ENCODE results near the gene SLC2A4RG. TPM values are rescaled to one million over a fixed set of nuclear protein-coding genes. Genes with fewer than 3 reads are reported as not detected.

Gene SLC2A4RG
- total RNA-seq, 4 donors from 2014 or later, result 79.9 to 127 (median 96.2) TPM

DNA sequence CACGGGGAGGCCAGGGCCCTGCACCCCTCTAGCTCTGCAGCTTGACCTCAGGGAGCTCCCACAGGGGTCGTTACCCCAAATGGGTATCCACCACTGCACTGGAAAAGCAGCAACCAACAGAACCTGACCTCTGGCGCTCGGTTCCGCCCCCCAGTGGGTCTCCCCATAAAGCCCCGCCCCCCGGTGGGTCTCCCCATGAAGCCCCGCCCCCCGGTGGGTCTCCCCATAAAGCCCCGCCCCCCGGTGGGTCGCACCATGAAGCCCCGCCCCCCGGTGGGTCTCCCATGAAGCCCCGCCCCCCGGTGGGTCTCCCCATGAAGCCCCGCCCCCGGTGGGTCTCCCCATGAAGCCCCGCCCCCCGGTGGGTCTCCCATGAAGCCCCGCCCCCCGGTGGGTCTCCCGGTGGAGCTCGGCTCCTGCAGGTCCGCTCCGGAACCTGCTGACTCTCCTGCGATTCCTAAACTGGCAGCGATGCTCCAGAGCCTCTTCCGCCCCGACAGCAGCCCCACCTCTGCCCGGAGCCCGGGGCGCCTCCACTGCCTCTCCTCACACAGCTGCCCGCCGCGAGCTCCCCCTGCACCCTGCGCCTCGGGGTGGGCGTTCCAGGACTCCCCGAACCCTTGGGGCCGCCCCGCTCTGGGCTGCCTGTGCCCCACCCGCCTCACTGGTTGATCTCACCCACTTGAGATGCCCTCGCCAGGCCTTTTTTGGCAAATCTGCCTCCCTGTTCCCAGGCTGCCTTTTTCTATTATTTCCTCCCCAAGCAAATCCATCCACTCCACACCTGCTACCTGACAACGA is 12.1 kb downstream of the SLC2A4RG start:
- intact Hi-C loops (cut with DNase I; ENCODE audit: low total_unique reads), result no loop called here
- DNase-seq (ENCODE audit: low spot score in 2 of 2), result no peak
- TF ChIP-seq POLR2A (IDR thresholded peaks at IDR 0.05), result no peak
- TF ChIP-seq, protein P1, sequence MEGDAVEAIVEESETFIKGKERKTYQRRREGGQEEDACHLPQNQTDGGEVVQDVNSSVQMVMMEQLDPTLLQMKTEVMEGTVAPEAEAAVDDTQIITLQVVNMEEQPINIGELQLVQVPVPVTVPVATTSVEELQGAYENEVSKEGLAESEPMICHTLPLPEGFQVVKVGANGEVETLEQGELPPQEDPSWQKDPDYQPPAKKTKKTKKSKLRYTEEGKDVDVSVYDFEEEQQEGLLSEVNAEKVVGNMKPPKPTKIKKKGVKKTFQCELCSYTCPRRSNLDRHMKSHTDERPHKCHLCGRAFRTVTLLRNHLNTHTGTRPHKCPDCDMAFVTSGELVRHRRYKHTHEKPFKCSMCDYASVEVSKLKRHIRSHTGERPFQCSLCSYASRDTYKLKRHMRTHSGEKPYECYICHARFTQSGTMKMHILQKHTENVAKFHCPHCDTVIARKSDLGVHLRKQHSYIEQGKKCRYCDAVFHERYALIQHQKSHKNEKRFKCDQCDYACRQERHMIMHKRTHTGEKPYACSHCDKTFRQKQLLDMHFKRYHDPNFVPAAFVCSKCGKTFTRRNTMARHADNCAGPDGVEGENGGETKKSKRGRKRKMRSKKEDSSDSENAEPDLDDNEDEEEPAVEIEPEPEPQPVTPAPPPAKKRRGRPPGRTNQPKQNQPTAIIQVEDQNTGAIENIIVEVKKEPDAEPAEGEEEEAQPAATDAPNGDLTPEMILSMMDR (IDR thresholded peaks at IDR 0.05), result no peak
- 49 to 58% methylated on average over 19 to 26 of the region's 45 CpGs for WGBS, 2 donors
- H3K4me3 ChIP-seq (ENCODE audit: low read depth, poor library complexity, severe bottlenecking), result no peak overlapping the region

DNA sequence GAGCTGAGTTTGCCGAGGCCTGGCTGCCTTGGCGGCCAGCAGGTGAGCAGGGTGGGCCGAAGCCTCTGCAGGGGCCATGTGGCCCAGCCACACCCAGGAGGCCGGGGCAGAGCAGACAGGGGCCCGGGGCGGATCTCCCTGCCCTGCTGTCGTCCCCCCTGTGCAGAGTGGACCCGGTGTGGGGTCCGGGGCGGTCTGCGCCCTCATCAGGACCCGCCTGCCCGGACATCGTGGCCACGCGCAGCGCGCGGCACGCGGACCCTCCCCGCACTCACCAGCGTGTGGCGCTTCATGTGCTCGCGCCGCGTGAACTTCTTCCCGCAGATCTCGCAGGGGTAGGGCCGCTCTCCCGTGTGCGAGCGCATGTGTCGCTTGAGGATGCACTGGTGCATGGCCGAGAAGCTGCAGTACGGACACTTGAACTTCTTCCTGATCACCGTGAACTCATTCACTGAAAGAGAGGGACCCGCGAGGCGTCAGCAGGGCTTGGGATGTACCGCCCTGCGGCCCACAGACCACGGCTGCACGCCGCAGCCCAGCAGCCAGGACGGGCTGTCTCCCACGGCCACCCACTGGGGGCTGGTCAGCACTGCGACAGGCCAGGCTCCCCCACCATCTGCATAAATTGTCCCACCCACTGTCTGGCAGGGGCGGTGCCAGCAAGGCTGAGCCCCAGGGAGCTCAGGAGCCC is 13.0 kb downstream of the SLC2A4RG start:
- no peak overlapping the region for H3K4me3 ChIP-seq (ENCODE audit: low read depth, poor library complexity, severe bottlenecking)
- intact Hi-C loops (cut with DNase I; ENCODE audit: low total_unique reads), result no loop called here
- no peak for DNase-seq (ENCODE audit: low spot score in 2 of 2)
- no peak for TF ChIP-seq POLR2A (IDR thresholded peaks at IDR 0.05)
- TF ChIP-seq, protein P1 (IDR thresholded peaks at IDR 0.05), result no peak
- WGBS, 2 donors, result 93% methylated on average over 39 to 40 of the region's 50 CpGs

DNA sequence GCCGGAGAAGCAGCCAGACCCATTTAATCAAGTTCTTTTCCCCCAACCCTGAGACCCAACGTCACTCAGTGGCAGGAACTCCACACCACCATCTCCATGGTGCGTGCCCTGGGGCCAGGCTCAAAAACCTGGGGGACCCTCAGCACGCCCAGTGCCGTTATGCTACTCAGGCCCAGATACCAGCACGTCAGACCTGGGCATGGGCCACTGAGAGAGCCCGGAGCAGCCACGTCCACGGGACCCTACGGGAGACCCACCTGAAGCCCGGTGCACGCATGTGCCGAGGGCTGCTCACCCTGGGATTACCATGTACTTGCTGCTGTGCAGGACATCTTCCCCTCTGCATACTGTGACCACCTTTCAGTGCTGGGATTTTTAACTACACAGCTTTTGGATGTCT is 13.8 kb downstream of the SLC2A4RG start:
- TF ChIP-seq, protein P1 (IDR thresholded peaks at IDR 0.05), result no peak
- no peak for TF ChIP-seq POLR2A (IDR thresholded peaks at IDR 0.05)
- no peak overlapping the region for H3K4me3 ChIP-seq (ENCODE audit: low read depth, poor library complexity, severe bottlenecking)
- no peak for DNase-seq (ENCODE audit: low spot score in 2 of 2)
- 90 to 96% methylated on average over 12 to 13 of the region's 13 CpGs for WGBS, 2 donors
- intact Hi-C loops (cut with DNase I; ENCODE audit: low total_unique reads), result no loop called here

DNA sequence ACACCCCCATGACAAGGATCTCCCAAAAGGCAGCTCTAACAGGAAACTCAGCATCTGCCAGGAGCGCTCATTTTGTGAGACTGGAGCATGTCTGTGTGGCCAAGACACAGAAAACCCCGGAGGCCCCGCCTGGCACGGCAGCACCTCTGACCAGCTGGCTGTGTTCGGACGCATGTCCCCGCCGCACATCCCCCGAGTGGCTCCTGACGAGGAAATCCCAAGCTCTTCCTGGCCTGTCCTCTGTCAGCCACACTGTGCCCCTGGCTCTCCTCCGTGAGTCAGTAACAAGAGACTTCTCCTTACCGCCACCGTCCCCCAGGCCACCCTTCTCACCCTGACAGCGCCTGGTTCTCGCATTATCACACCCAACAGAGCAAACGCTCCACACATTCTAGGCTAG is 14.4 kb downstream of the SLC2A4RG start:
- no peak overlapping the region for H3K4me3 ChIP-seq (ENCODE audit: low read depth, poor library complexity, severe bottlenecking)
- intact Hi-C loops (cut with DNase I; ENCODE audit: low total_unique reads), result no loop called here
- WGBS, 2 donors, result 80 to 82% methylated on average over 16 of the region's 16 CpGs
- DNase-seq (ENCODE audit: low spot score in 2 of 2), result no peak
- TF ChIP-seq POLR2A (IDR thresholded peaks at IDR 0.05), result no peak
- TF ChIP-seq, protein P1 (IDR thresholded peaks at IDR 0.05), result no peak

DNA sequence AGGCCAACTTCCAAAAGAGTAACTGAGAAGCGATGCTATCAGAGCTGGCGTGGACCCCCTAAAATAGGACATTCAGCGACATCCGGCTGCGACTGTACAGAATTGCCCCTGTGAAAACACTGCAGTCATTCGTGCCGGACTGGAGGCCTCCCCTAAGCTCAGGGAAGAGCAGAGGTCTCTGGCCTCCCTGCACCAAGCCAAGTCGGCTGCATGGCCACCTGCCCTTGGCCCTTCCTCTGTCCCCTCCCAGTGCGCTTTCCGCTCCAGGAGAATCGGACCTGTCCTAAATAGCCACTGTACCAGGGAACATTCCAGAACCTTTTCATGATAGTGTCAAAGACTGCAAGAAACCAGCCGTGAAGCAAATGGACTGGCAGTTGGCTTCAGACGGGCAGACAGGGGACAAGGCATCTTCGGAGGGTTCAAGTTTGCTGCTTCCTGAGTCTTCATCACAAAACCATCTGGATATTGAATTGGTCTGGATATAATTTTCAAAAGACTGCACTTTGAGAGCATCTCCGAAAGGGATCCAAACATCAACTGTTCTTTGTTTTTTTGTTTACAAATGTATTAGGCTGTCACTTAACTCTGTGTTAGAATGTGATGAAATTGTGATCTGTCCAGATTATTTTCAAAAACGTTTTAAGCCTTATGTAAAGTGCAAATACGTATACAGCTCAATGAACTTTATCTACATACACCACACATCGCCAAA is 16.5 kb downstream of the SLC2A4RG start:
- TF ChIP-seq, protein P1 (IDR thresholded peaks at IDR 0.05), result no peak
- no peak for TF ChIP-seq POLR2A (IDR thresholded peaks at IDR 0.05)
- no peak overlapping the region for H3K4me3 ChIP-seq (ENCODE audit: low read depth, poor library complexity, severe bottlenecking)
- no peak for DNase-seq (ENCODE audit: low spot score in 2 of 2)
- intact Hi-C loops (cut with DNase I; ENCODE audit: low total_unique reads), result no loop called here
- WGBS, 2 donors, result 87 to 88% methylated on average over 18 of the region's 18 CpGs

Data from lower leg skin (tissue), 4 donors.